ENCODE measurements around the gene ECSCR.
"Not testable (repeated sequence)": the region's sequence is repeated elsewhere in the genome, so short reads cannot be mapped to it uniquely, and the experiment has no call there.

ECSCR gene

GRCh38 chr5:139443831-139444453, 18.6 kb downstream of the ECSCR start:
- no peak for DNase-seq

GRCh38 chr5:139440416-139440815, 22.1 kb downstream of the ECSCR start:
- DNase-seq = not testable (repeated sequence)

- peak; percentile 66 for DNase-seq
Measured at GRCh38 chr5:139439013-139439903, 23.3 kb downstream of the ECSCR start, which contains the start of gene DNAJC18. Gene DNAJC18 (minus strand): TSS chr5:139439525. CDS start chr5:139439445, 80 bp downstream.

- no peak for DNase-seq
Measured at GRCh38 chr5:139438707-139439012, 23.9 kb downstream of the ECSCR start.

- DNase-seq = no peak
Measured at GRCh38 chr5:139435676-139436075, 26.9 kb downstream of the ECSCR start.

- no peak for DNase-seq
Measured at GRCh38 chr5:139431706-139432105, 30.8 kb downstream of the ECSCR start.

GRCh38 chr5:139430015-139430414, 32.5 kb downstream of the ECSCR start:
- no peak for DNase-seq

- no peak for DNase-seq
Measured at GRCh38 chr5:139426203-139426885, 36.2 kb downstream of the ECSCR start.

- DNase-seq = no peak
Measured at GRCh38 chr5:139425497-139425896, 37.0 kb downstream of the ECSCR start.

GRCh38 chr5:139422307-139422893, 40.1 kb downstream of the ECSCR start:
- DNase-seq = no peak

GRCh38 chr5:139419226-139420192, 43.0 kb downstream of the ECSCR start:
- no peak for DNase-seq

- no peak for DNase-seq
Measured at GRCh38 chr5:139418793-139419192, 43.8 kb downstream of the ECSCR start.

- DNase-seq = peak; percentile 76
Measured at GRCh38 chr5:139417214-139417613, 45.3 kb downstream of the ECSCR start.

GRCh38 chr5:139416651-139417050, 45.9 kb downstream of the ECSCR start:
- DNase-seq = no peak

GRCh38 chr5:139415869-139416268, 46.7 kb downstream of the ECSCR start:
- DNase-seq = no peak

GRCh38 chr5:139415221-139415861, 47.2 kb downstream of the ECSCR start:
- DNase-seq = no peak

GRCh38 chr5:139414581-139415130, 47.9 kb downstream of the ECSCR start:
- DNase-seq = no peak

GRCh38 chr5:139413963-139414362, 48.6 kb downstream of the ECSCR start:
- DNase-seq = no peak

- DNase-seq = no peak
Measured at GRCh38 chr5:139413153-139413552, 49.4 kb downstream of the ECSCR start.

- no peak for DNase-seq
Measured at GRCh38 chr5:139410993-139411828, 51.3 kb downstream of the ECSCR start.

All from DMS79 (cell line).